HEK293T (cell line): ENCODE results near the gene CX3CL1.

Experiments used
- CTCF ChIA-PET: fragments of 350-600 bp; formaldehyde crosslinking; extraction: SDS; loops from one replicate; lab custom pipeline; 2021; ENCODE audit warnings: antibody characterized with exemption, inconsistent platforms; lab: Yijun Ruan, JAX
- POLR2A ChIA-PET: fragments of 350-600 bp; formaldehyde crosslinking; extraction: SDS; loops from one replicate; lab custom pipeline; 2020; ENCODE audit warnings: antibody characterized with exemption, inconsistent platforms; lab: Yijun Ruan, JAX
- DNase-seq: peaks from one replicate; pipeline ENCODE4 v3.0.0; 2012; ENCODE audit warnings: mixed read lengths; ENCODE audit errors: extremely low spot score
- ARNT ChIP-seq: fragments of 450-650 bp; IDR thresholded peaks from 2 replicates; pipeline ENCODE4 v1.6.1; 2017; ENCODE audit warnings: mild to moderate bottlenecking
- BHLHE40 ChIP-seq: fragments of 450-650 bp; IDR thresholded peaks from 2 replicates; pipeline ENCODE4 v1.6.1; 2016; ENCODE audit warnings: mild to moderate bottlenecking, moderate library complexity, borderline replicate concordance
- CTBP1 ChIP-seq: fragments of 450-650 bp; IDR thresholded peaks from 2 replicates; pipeline ENCODE4 v1.6.1; 2016; ENCODE audit warnings: borderline replicate concordance
- ELF4 ChIP-seq: fragments of 450-650 bp; IDR thresholded peaks from 2 replicates; pipeline ENCODE4 v1.6.1; 2017; ENCODE audit warnings: antibody characterized with exemption
- FOXA1 ChIP-seq: fragments of 450-650 bp; IDR thresholded peaks from 2 replicates; pipeline ENCODE4 v1.6.1; 2016; ENCODE audit warnings: mild to moderate bottlenecking
- FOXK2 ChIP-seq: fragments of 450-650 bp; IDR thresholded peaks from 2 replicates; pipeline ENCODE4 v1.6.1; 2016; ENCODE audit warnings: mild to moderate bottlenecking
- FOXM1 ChIP-seq: fragments of 450-650 bp; IDR thresholded peaks from 2 replicates; pipeline ENCODE4 v1.6.1; 2017; ENCODE audit warnings: mild to moderate bottlenecking, borderline replicate concordance
- HDGF ChIP-seq: fragments of 450-650 bp; IDR thresholded peaks from 2 replicates; pipeline ENCODE4 v1.6.1; 2017; ENCODE audit warnings: antibody characterized with exemption, borderline replicate concordance
- L3MBTL2 ChIP-seq: fragments of 450-650 bp; conservative IDR thresholded peaks from 2 replicates; pipeline ENCODE4 v1.6.1; 2016; ENCODE audit warnings: mild to moderate bottlenecking
- LEF1 ChIP-seq: fragments of 450-650 bp; IDR thresholded peaks from 2 replicates; pipeline ENCODE4 v1.6.1; 2017; ENCODE audit warnings: mild to moderate bottlenecking, borderline replicate concordance
- NFRKB ChIP-seq: fragments of 450-650 bp; IDR thresholded peaks from 2 replicates; pipeline ENCODE4 v1.6.1; 2016; ENCODE audit warnings: mild to moderate bottlenecking, moderate library complexity
- PKNOX1 ChIP-seq: fragments of 450-650 bp; IDR thresholded peaks from 2 replicates; pipeline ENCODE4 v1.6.1; 2016
- SP1 ChIP-seq: fragments of 450-650 bp; IDR thresholded peaks from 2 replicates; pipeline ENCODE4 v1.6.1; 2017
- SUZ12 ChIP-seq: fragments of 450-650 bp; IDR thresholded peaks from 2 replicates; pipeline ENCODE4 v1.6.1; 2016; ENCODE audit warnings: mild to moderate bottlenecking
- TARDBP ChIP-seq: fragments of 450-650 bp; IDR thresholded peaks from 2 replicates; pipeline ENCODE4 v1.6.1; 2016
- ZNF384 ChIP-seq: fragments of 450-650 bp; IDR thresholded peaks from 2 replicates; pipeline ENCODE4 v1.6.1; 2016

The CX3CL1 gene

GRCh38 chr16:57361404-57361803, 10.9 kb upstream of the CX3CL1 start:
- TF ChIP-seq TARDBP (no peak), FOXA1 (no peak), SUZ12 (no peak), PKNOX1 (no peak), ARNT (no peak), ELF4 (no peak), ZNF384 (no peak), BHLHE40 (no peak), FOXM1 (no peak), CTBP1 (no peak), LEF1 (no peak), SP1 (no peak), FOXK2 (no peak), HDGF (no peak), L3MBTL2 (no peak), NFRKB (no peak)
- ChIA-PET CTCF (no interaction called here), POLR2A (no interaction called here)
- DNase-seq, result peak; percentile 1

- DNase-seq, result no peak
- POLR2A ChIA-PET, result no interaction called here
- CTCF ChIA-PET, result no interaction called here
- TF ChIP-seq L3MBTL2, result no peak
- TF ChIP-seq CTBP1, result no peak
- no peak for TF ChIP-seq FOXM1
- TF ChIP-seq BHLHE40, result no peak
- no peak for TF ChIP-seq ARNT
- no peak for TF ChIP-seq NFRKB
- no peak for TF ChIP-seq ZNF384
- no peak for TF ChIP-seq PKNOX1
- TF ChIP-seq SUZ12, result no peak
- TF ChIP-seq FOXA1, result no peak
- no peak for TF ChIP-seq HDGF
- TF ChIP-seq ELF4, result no peak
- no peak for TF ChIP-seq LEF1
- TF ChIP-seq FOXK2, result no peak
- no peak for TF ChIP-seq TARDBP
- no peak for TF ChIP-seq SP1
Observed at GRCh38 chr16:57364143-57364542, 8.1 kb upstream of the CX3CL1 start.

- no peak for DNase-seq
- POLR2A ChIA-PET, result no interaction called here
- TF ChIP-seq NFRKB (no peak), LEF1 (no peak), FOXA1 (no peak), BHLHE40 (no peak), SUZ12 (no peak), HDGF (no peak), CTBP1 (no peak), ARNT (no peak), TARDBP (no peak), PKNOX1 (no peak), ZNF384 (no peak), ELF4 (no peak), SP1 (no peak), L3MBTL2 (no peak), FOXK2 (no peak), FOXM1 (no peak)
- CTCF ChIA-PET, result interaction anchor here (0.6 kb wide), 1 partner anchor 1388 kb away, joined by 3 read pairs; no protein-coding TSS in a partner anchor
Observed at GRCh38 chr16:57366544-57367040, 5.7 kb upstream of the CX3CL1 start.

- ChIA-PET POLR2A (no interaction called here), CTCF (no interaction called here)
- TF ChIP-seq FOXA1 (no peak), TARDBP (no peak), ZNF384 (no peak), ELF4 (no peak), CTBP1 (no peak), SP1 (no peak), HDGF (no peak), BHLHE40 (no peak), FOXK2 (no peak), L3MBTL2 (no peak), NFRKB (no peak), FOXM1 (no peak), LEF1 (no peak), PKNOX1 (no peak), SUZ12 (no peak), ARNT (no peak)
- no peak for DNase-seq
Observed at GRCh38 chr16:57367116-57367752, 5.1 kb upstream of the CX3CL1 start.

GRCh38 chr16:57371494-57372371, 557 bp upstream of the CX3CL1 start:
- TF ChIP-seq L3MBTL2, result no peak
- TF ChIP-seq PKNOX1, result no peak
- no peak for TF ChIP-seq BHLHE40
- TF ChIP-seq FOXA1, result no peak
- no peak for TF ChIP-seq ARNT
- TF ChIP-seq ELF4, result no peak
- ChIA-PET POLR2A (no interaction called here), CTCF (no interaction called here)
- DNase-seq, result no peak
